ENCODE data around the gene UBR2.
A peak's percentile ranks its signal among the peaks of the same experiment; 100 is the strongest.
"Not testable (repeated sequence)": the region's sequence is repeated elsewhere in the genome, so short reads cannot be mapped to it uniquely, and the experiment has no call there.

Gene UBR2

DNA sequence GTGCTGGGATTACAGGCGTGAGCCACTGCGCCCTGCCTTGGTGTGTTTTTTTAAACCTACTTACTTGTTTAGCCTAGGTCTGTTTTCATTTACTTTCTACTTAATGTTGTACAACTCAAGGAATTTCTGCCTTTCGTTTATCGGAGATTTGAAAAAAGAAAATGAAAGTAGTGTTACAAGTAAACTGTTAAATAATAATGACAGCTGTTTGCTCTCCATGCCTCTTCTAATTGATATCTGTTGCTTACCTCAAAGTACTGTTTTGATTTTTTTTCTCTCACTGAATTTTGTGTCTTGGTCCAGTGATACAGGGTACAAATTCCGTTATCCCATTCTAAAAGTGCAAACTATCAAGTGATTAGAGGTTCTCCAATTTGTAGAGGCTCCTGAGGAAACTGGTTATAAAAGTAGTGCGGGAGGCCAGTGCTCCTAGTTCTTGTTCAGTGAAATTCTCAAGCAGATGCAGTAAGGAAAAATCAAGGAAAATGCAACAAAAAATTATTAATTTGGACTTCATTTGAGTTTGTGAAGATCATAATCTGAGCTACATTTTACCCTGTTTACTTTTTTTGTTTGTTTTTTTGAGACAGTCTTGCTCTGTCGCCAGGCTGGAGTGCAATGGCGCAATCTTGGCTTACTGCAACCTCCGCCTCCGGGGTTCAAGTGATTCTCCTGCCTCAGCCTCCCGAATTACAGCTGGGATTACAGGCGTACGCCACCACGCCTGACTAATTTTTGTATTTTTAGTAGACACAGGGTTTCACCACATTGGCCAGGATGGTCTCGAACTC is 2.2 kb downstream of the UBR2 start:
- peak; percentile 45 for DNase-seq (ENCODE audit: extremely low read depth, insufficient read length)
- peak overlapping the region; percentile 96 for H3K4me3 ChIP-seq (replicated peaks; ENCODE audit: low read depth, low read length)
- no peaks in the 10 kb centered on the region for H3K36me3 ChIP-seq (ENCODE audit: control insufficient read depth, insufficient read depth, low read length)
- no peak for TF ChIP-seq CTCF (IDR thresholded peaks at IDR 0.05; ENCODE audit: insufficient read depth, low read length, poor library complexity, severe bottlenecking)
- H3K27me3 ChIP-seq (replicated peaks; ENCODE audit: control insufficient read depth, insufficient read depth, low read length): no peaks in the 10 kb centered on the region

DNA sequence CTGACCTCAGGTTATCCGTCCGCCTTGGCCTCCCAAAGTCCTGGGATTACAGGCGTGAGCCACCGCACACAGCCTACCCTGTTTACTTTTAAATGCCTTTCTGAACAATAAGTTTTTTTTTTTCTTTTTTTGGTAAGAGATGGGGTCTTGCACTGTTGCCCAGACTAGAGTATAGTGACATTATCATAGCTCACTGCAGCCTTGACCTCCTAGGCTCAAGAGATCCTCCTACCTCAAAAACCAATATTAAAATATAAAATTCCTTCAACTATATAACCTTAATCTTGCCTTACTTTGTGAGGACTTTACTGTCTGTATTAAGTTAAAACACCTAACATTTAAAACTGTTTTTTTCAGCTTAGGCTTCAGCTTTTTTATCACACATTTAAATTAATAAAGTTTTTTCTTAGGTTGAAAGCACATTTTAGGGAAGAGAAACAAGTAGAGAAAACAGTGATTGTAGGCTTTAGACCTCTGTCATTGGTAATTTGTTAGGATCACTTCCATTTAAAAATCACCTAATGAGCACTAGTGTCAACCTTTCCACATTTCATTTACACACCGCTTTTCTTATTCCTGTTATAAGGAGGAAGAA is 2.9 kb downstream of the UBR2 start:
- H3K4me3 ChIP-seq (replicated peaks; ENCODE audit: low read depth, low read length): no peak overlapping the region
- DNase-seq (ENCODE audit: extremely low read depth, insufficient read length): no peak
- no peaks in the 10 kb centered on the region for H3K27me3 ChIP-seq (replicated peaks; ENCODE audit: control insufficient read depth, insufficient read depth, low read length)
- no peak for TF ChIP-seq CTCF (IDR thresholded peaks at IDR 0.05; ENCODE audit: insufficient read depth, low read length, poor library complexity, severe bottlenecking)
- no peaks in the 10 kb centered on the region for H3K36me3 ChIP-seq (ENCODE audit: control insufficient read depth, insufficient read depth, low read length)

DNA sequence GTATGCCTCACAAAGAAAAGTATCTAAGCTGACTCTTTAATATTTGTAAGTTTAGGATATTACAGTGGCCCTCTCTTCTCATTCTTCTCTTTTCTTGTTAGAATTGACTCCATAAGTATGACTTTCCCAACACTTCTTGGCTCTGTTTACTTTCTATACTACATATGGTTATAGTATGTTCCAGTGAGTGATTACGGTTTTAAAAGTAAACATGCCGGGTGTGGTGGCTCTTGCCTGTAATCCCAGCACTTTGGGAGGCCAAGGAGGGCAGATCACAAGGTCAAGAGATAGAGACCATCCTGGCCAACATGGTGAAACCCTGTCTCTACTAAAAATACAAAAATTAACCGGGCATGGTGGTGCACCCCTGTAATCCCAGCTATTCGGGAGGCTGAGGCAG is 3.4 kb downstream of the UBR2 start:
- H3K4me3 ChIP-seq (replicated peaks; ENCODE audit: low read depth, low read length); H3K27me3 ChIP-seq (replicated peaks; ENCODE audit: control insufficient read depth, insufficient read depth, low read length); DNase-seq (ENCODE audit: extremely low read depth, insufficient read length); H3K36me3 ChIP-seq (ENCODE audit: control insufficient read depth, insufficient read depth, low read length): not testable (repeated sequence)

DNA sequence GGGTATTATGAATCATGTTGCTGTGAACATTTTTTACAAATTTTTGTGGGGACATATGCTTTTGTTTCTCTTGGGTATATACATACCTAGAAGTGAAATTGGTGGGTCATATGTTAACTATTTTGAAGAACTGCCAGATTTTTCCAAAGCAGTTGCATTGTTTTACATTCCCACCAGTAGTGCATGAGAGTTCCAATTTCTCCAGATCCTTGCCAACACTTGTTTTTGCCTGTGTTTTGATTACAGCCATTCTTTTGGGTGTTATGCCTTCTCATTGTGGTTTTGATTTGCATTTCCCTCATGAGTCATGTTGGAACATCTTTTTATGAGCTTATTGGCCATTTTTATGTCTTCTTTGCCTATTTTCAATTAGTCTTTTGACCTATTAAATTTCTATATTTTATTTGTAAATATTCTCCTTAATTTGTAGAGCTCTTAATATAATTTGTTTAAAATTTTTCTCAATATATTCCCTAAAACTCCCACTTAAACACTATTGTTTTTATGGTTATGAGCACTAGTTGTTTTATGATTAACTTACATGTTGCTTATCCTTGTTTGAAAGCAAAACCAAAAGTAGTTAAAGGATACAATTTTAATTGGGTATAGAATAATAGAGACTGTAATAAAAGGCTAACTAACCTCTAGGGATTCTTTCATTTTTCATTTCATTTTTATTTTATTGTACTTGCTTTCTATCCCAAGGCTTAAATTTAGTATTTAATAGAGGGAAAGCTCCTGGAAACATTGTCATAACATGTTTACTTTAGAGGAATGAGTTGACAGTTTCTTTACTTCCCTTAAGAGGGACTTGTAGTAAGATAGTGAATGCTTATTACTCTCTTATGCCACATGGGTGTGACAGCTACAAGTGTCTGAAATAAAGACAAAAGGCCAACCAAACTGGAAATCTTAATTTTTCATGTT is 5.5 kb downstream of the UBR2 start:
- Histone ChIP-seq H3K36me3 (ENCODE audit: control insufficient read depth, insufficient read depth, low read length) (no peaks in the 10 kb centered on the region), H3K27me3 (replicated peaks; ENCODE audit: control insufficient read depth, insufficient read depth, low read length) (no peaks in the 10 kb centered on the region), H3K4me3 (replicated peaks; ENCODE audit: low read depth, low read length) (no peak overlapping the region)
- no peak for TF ChIP-seq CTCF (IDR thresholded peaks at IDR 0.05; ENCODE audit: insufficient read depth, low read length, poor library complexity, severe bottlenecking)
- DNase-seq (ENCODE audit: extremely low read depth, insufficient read length): no peak

GRCh38 chr6:42571611-42572342 is 7.9 kb downstream of the UBR2 start:
- Histone ChIP-seq H3K27me3 (replicated peaks; ENCODE audit: control insufficient read depth, insufficient read depth, low read length) (no peaks in the 10 kb centered on the region), H3K36me3 (ENCODE audit: control insufficient read depth, insufficient read depth, low read length) (no peaks in the 10 kb centered on the region), H3K4me3 (replicated peaks; ENCODE audit: low read depth, low read length) (peak overlapping the region; percentile 30)
- DNase-seq (ENCODE audit: extremely low read depth, insufficient read length): no peak
- no peak for TF ChIP-seq CTCF (IDR thresholded peaks at IDR 0.05; ENCODE audit: insufficient read depth, low read length, poor library complexity, severe bottlenecking)

All from GM06990 (cell line).